A549 (cell line): ENCODE measurements around the gene MYLK. TPM values are rescaled to one million over a fixed set of nuclear protein-coding genes. Genes with fewer than 3 reads are reported as not detected.
A peak's percentile ranks its signal among the peaks of the same experiment; 100 is the strongest.

Source experiments
- ATAC-seq, 2 experiments: fragments of 200-7000 bp in 1 of 2; fragments of >200 bp in 1 of 2; cut with Nextera tagmentation in 1 of 2; cut with Tn5 transposase in 1 of 2; 3 replicates each; pipeline versions ENCODE4 v1.8.0 to v1.9.1; 2018 to 2020; ENCODE audit warnings: mild to moderate bottlenecking in 1 of 2, moderate library complexity in 1 of 2
- CTCF ChIA-PET: fragments of 300-600 bp; sonication (Branson Sonifier 250); formaldehyde crosslinking; extraction: SDS; loops from one replicate; lab custom pipeline; 2021; ENCODE audit warnings: antibody characterized with exemption, inconsistent platforms; lab: Yijun Ruan, JAX
- POLR2A ChIA-PET: fragments of 350-600 bp; formaldehyde crosslinking; extraction: SDS; loops from one replicate; lab custom pipeline; 2021; ENCODE audit warnings: antibody characterized with exemption, inconsistent platforms; lab: Yijun Ruan, JAX
- DNase-seq, 2 experiments: peaks; one replicate each; pipeline versions ENCODE4 v3.0.0 to v3.0.0-alpha.2; 2011 to 2016; ENCODE audit warnings: low read depth in 1 of 2, low spot score in 1 of 2
- FAIRE-seq: peaks from 2 replicates; lab custom pipeline; 2011; peaks lifted over from hg19 to GRCh38; lab: Jason Lieb, UNC
- H3K27ac ChIP-seq, 2 experiments: fragments of >200 bp; sonication (Bioruptor Twin); formaldehyde crosslinking; 3 replicates each; pipeline ENCODE4 v1.5.1; 2016 to 2017
- H3K4me1 ChIP-seq: fragments of >200 bp; sonication (Bioruptor Twin); formaldehyde crosslinking; 3 replicates; pipeline ENCODE4 v1.6.1; 2016
- H3K4me2 ChIP-seq: fragments of >200 bp; sonication (Bioruptor Twin); formaldehyde crosslinking; 3 replicates; pipeline ENCODE4 v1.6.1; 2016
- H3K4me3 ChIP-seq: fragments of >200 bp; sonication (Bioruptor Twin); formaldehyde crosslinking; 3 replicates; pipeline ENCODE4 v1.5.1; 2016
- H3K9me3 ChIP-seq: fragments of >200 bp; sonication (Bioruptor Twin); formaldehyde crosslinking; 3 replicates; pipeline ENCODE4 v1.6.1; 2016
- CBX2 ChIP-seq: fragments of 200-600 bp; sonication (generic); IDR thresholded peaks from 2 replicates; pipeline ENCODE4 v1.6.1; 2016; ENCODE audit warnings: low read depth, mild to moderate bottlenecking, borderline replicate concordance
- E2F6 ChIP-seq: IDR thresholded peaks from 2 replicates; pipeline ENCODE4 v1.6.1; 2012; ENCODE audit warnings: low read depth, borderline replicate concordance
- ELK1 ChIP-seq: fragments of 150-350 bp; IDR thresholded peaks from 2 replicates; pipeline ENCODE4 v1.6.1; 2014; ENCODE audit warnings: low read depth, mild to moderate bottlenecking, low read length
- ESRRA ChIP-seq: fragments of 150-350 bp; IDR thresholded peaks from 2 replicates; pipeline ENCODE4 v1.6.1; 2014; ENCODE audit warnings: mild to moderate bottlenecking, low read length, borderline replicate concordance
- GATA3 ChIP-seq: IDR thresholded peaks from 2 replicates; pipeline ENCODE4 v1.6.1; 2012; ENCODE audit warnings: borderline replicate concordance
- HOXB13 ChIP-seq: fragments of 250-450 bp; sonication (Bioruptor Pico); IDR thresholded peaks from 2 replicates; pipeline ENCODE4 v1.5.0; 2020; ENCODE audit warnings: low read depth, mild to moderate bottlenecking, moderate library complexity
- KDM1A ChIP-seq: fragments of 200-600 bp; sonication (generic); IDR thresholded peaks from 2 replicates; pipeline ENCODE4 v1.6.1; 2016; ENCODE audit warnings: low read depth, mild to moderate bottlenecking
- MAX ChIP-seq: IDR thresholded peaks from 2 replicates; pipeline ENCODE4 v1.6.1; 2012
- NFE2L2 ChIP-seq: fragments of 150-350 bp; conservative IDR thresholded peaks from 2 replicates; pipeline ENCODE4 v1.6.1; 2014; ENCODE audit warnings: low read length
- PBX3 ChIP-seq: IDR thresholded peaks from 2 replicates; pipeline ENCODE4 v1.6.1; 2012
- PHF8 ChIP-seq: fragments of 200-600 bp; sonication (generic); IDR thresholded peaks from 2 replicates; pipeline ENCODE4 v1.6.1; 2016; ENCODE audit warnings: low read depth, mild to moderate bottlenecking, antibody characterized with exemption, moderate library complexity, borderline replicate concordance
- RARB ChIP-seq: fragments of 250-450 bp; sonication (Bioruptor Pico); IDR thresholded peaks from 2 replicates; pipeline ENCODE4 v1.8.0; 2021; ENCODE audit warnings: mild to moderate bottlenecking, moderate library complexity
- RCOR1 ChIP-seq: fragments of 150-350 bp; IDR thresholded peaks from 2 replicates; pipeline ENCODE4 v1.6.1; 2014; ENCODE audit warnings: antibody characterized with exemption, low read length, low read depth
- REST ChIP-seq: fragments of 200-600 bp; sonication (generic); IDR thresholded peaks from 2 replicates; pipeline ENCODE4 v1.6.1; 2016; ENCODE audit warnings: antibody characterized with exemption, mild to moderate bottlenecking, moderate library complexity
- TFCP2L1 ChIP-seq: fragments of 250-450 bp; sonication (Bioruptor Pico); IDR thresholded peaks from 2 replicates; pipeline ENCODE4 v1.5.0; 2021; ENCODE audit warnings: mild to moderate bottlenecking
- ZFP36 ChIP-seq: fragments of 450-650 bp; IDR thresholded peaks from 2 replicates; pipeline ENCODE4 v1.6.1; 2014; ENCODE audit warnings: borderline replicate concordance; ENCODE audit not compliant: partially characterized antibody
- WGBS: methylation state at CpG from one replicate; pipeline ENCODE4 v1.1.6; 2017; ENCODE audit errors: missing lambda C conversion rate; 5-methylcytosine and 5-hydroxymethylcytosine counted together
- polyA plus RNA-seq, 4 experiments: library from polyadenylated mRNA; depleted of rRNA in 3 of 4; stranded (reverse); fragments of >200 nt; fragmentation: RNase III in 1 of 4; extraction: RNeasy Plus Mini Kit Qiagen cat#74134 plus additional on column Dnase treatment in 1 of 4; gene quantifications; 2 replicates in 3 of 4; 3 replicates in 1 of 4; pipeline ENCODE4 v1.2.3, GENCODE V29; 2011 to 2017

The MYLK gene
- polyA plus RNA-seq, 2 of the 4 experiments (the other 2 are of a cell fraction), result 16.9 to 17.4 TPM

- 12% methylated on average over 15 of the region's 29 CpGs for WGBS
- peaks cover 16% of the 10 kb centered on the region for H3K4me1 ChIP-seq
- H3K4me3 ChIP-seq, result peak overlapping the region; percentile 86
- TF ChIP-seq E2F6, result peak; percentile 56; the same call in 1 of the 2 replicates
- peak; percentile 53 for TF ChIP-seq MAX
- TF ChIP-seq REST, result no peak
- ATAC-seq (peak; percentile 24 to 47), FAIRE-seq (no peak), DNase-seq (peak; percentile 16 to 18)
- peak overlapping the region; percentile 90 to 91 for H3K27ac ChIP-seq
- ChIA-PET CTCF (interaction anchor here (0.6 to 2.7 kb wide), 5 partner anchors 30 to 181 kb away, joined by 3 to 11 read pairs (median 4); no protein-coding TSS in a partner anchor), POLR2A (interaction anchor here (1.0 kb wide), 1 partner anchor 77 kb away, joined by 4 read pairs; the partner anchor contains the start of gene CCDC14)
- H3K4me2 ChIP-seq, result peak overlapping the region; percentile 90
- no peaks in the 10 kb centered on the region for H3K9me3 ChIP-seq
Measured at GRCh38 chr3:123883701-123884202, 380 bp downstream of the MYLK start.

- H3K4me3 ChIP-seq, result peak overlapping the region; percentile 86
- POLR2A ChIA-PET, result no interaction called here
- DNase-seq (no peak), FAIRE-seq (no peak), ATAC-seq (no peak)
- WGBS, result 74% methylated on average over 4 of the region's 4 CpGs
- no peaks in the 10 kb centered on the region for H3K9me3 ChIP-seq
- peak overlapping the region; percentile 90 to 91 for H3K27ac ChIP-seq
- peak overlapping the region; percentile 90 for H3K4me2 ChIP-seq
- peaks cover 16% of the 10 kb centered on the region for H3K4me1 ChIP-seq
- CTCF ChIA-PET, result interaction anchor here (0.6 to 2.7 kb wide), 5 partner anchors 19 to 160 kb away, joined by 3 to 11 read pairs (median 3); no protein-coding TSS in a partner anchor
- TF ChIP-seq PHF8 (no peak), RCOR1 (no peak), RARB (CRISPR knock-in tag) (no peak), E2F6 (no peak), ESRRA (no peak), CBX2 (no peak), GATA3 (no peak), ZFP36 (no peak), HOXB13 (CRISPR knock-in tag) (no peak), PBX3 (no peak), NFE2L2 (no peak), KDM1A (no peak), ELK1 (no peak), TFCP2L1 (CRISPR knock-in tag) (no peak)
Measured at GRCh38 chr3:123883111-123883510, 1.0 kb downstream of the MYLK start.
